IMR-90 (cell line): ENCODE data around the gene CA4. TPM values are rescaled to one million over a fixed set of nuclear protein-coding genes. Genes with fewer than 3 reads are reported as not detected.

ENCODE experiments used
- ATAC-seq: fragments of 200-7000 bp; cut with Tn5 transposase; 2 replicates; pipeline ENCODE4 v1.9.1; 2020; ENCODE audit warnings: low read depth, mild to moderate bottlenecking, moderate library complexity
- BruUV-seq: library from RNA; stranded (reverse); fragments of 400-500 nt; replicated peaks from 2 replicates; lab custom pipeline; 2021; lab: Mats Ljungman, UMichigan
- CTCF ChIA-PET: fragments of 300-600 bp; formaldehyde crosslinking; extraction: SDS; loops from one replicate; lab custom pipeline; 2021; ENCODE audit warnings: antibody characterized with exemption; lab: Yijun Ruan, JAX
- POLR2A ChIA-PET: fragments of 300-600 bp; sonication (Branson Sonifier 250); formaldehyde crosslinking; loops from one replicate; lab custom pipeline; 2022; ENCODE audit warnings: antibody characterized with exemption; ENCODE audit not compliant: unreplicated experiment; lab: Charles Lee
- DNase-seq: peaks from one replicate; pipeline ENCODE4 v3.0.0; 2013
- H2AFZ ChIP-seq: replicated peaks from 2 replicates; pipeline ENCODE3; 2013; ENCODE audit warnings: low read length, mild to moderate bottlenecking; ENCODE audit not compliant: poor library complexity
- H2AK5ac ChIP-seq: 2 replicates; pipeline ENCODE4 v1.6.1; 2013; ENCODE audit warnings: low read depth, low read length, inconsistent platforms
- H2AK9ac ChIP-seq: replicated peaks from 2 replicates; pipeline ENCODE3; 2013; ENCODE audit warnings: mild to moderate bottlenecking, low read depth, low read length, moderate library complexity; ENCODE audit not compliant: poor library complexity
- H2BK120ac ChIP-seq: 2 replicates; pipeline ENCODE4 v1.6.1; 2013; ENCODE audit warnings: low read depth, low read length, inconsistent platforms
- H2BK15ac ChIP-seq: 3 replicates; pipeline ENCODE4 v1.6.1; 2013; ENCODE audit warnings: low read depth, low read length, inconsistent platforms
- H2BK20ac ChIP-seq: 2 replicates; pipeline ENCODE4 v1.6.1; 2013; ENCODE audit warnings: low read depth, mild to moderate bottlenecking, inconsistent platforms, low read length, moderate library complexity
- H2BK5ac ChIP-seq: 2 replicates; pipeline ENCODE4 v1.6.1; 2013; ENCODE audit warnings: mild to moderate bottlenecking, low read depth, low read length, inconsistent platforms; ENCODE audit not compliant: poor library complexity, severe bottlenecking
- H3K14ac ChIP-seq: replicated peaks from 2 replicates; pipeline ENCODE4 v1.6.1; 2013; ENCODE audit warnings: low read depth, low read length, inconsistent platforms
- H3K18ac ChIP-seq: 2 replicates; pipeline ENCODE4 v1.6.1; 2013; ENCODE audit warnings: low read depth, low read length, control low read depth
- H3K23ac ChIP-seq: 2 replicates; pipeline ENCODE4 v1.6.1; 2013; ENCODE audit warnings: low read depth, low read length, inconsistent platforms
- H3K27ac ChIP-seq: 2 replicates; pipeline ENCODE4 v1.5.1; 2013; ENCODE audit warnings: mild to moderate bottlenecking, control low read depth, low read length; ENCODE audit not compliant: insufficient read depth
- H3K27me3 ChIP-seq: 2 replicates; pipeline ENCODE4 v1.6.1; 2013; ENCODE audit warnings: low read length; ENCODE audit not compliant: control insufficient read depth, insufficient read depth
- H3K36me3 ChIP-seq: 2 replicates; pipeline ENCODE4 v1.6.1; 2013; ENCODE audit warnings: low read length, mixed read lengths; ENCODE audit not compliant: control insufficient read depth, insufficient read depth
- H3K4ac ChIP-seq: 2 replicates; pipeline ENCODE4 v1.6.1; 2013; ENCODE audit warnings: low read depth, low read length, inconsistent platforms
- H3K4me1 ChIP-seq: 2 replicates; pipeline ENCODE4 v1.6.1; 2013; ENCODE audit warnings: low read length, mixed read lengths; ENCODE audit not compliant: control insufficient read depth, insufficient read depth
- H3K4me2 ChIP-seq: 2 replicates; pipeline ENCODE4 v1.6.1; 2013; ENCODE audit warnings: low read depth, mild to moderate bottlenecking, control low read depth, low read length, moderate library complexity
- H3K4me3 ChIP-seq: 2 replicates; pipeline ENCODE4 v1.5.1; 2013; ENCODE audit warnings: low read depth, mild to moderate bottlenecking, control low read depth, low read length, moderate library complexity; ENCODE audit not compliant: insufficient read depth
- H3K56ac ChIP-seq: 2 replicates; pipeline ENCODE4 v1.6.1; 2013; ENCODE audit warnings: low read length, inconsistent platforms; ENCODE audit not compliant: insufficient read depth; ENCODE audit errors: extremely low read depth
- H3K79me1 ChIP-seq, 2 experiments: 2 replicates each; pipeline ENCODE4 v1.6.1; 2013; ENCODE audit warnings: low read length in 2 of 2, inconsistent platforms in 1 of 2, low read depth in 1 of 2
- H3K9ac ChIP-seq: 2 replicates; pipeline ENCODE4 v1.6.1; 2013; ENCODE audit warnings: low read depth, low read length, control low read depth
- H3K9me1 ChIP-seq: 2 replicates; pipeline ENCODE4 v1.6.1; 2013; ENCODE audit warnings: low read length, inconsistent platforms; ENCODE audit not compliant: insufficient read depth
- H3K9me3 ChIP-seq: 2 replicates; pipeline ENCODE4 v1.6.1; 2013; ENCODE audit warnings: low read length; ENCODE audit not compliant: control insufficient read depth, insufficient read depth
- H4K20me1 ChIP-seq: 2 replicates; pipeline ENCODE4 v1.6.1; 2013; ENCODE audit warnings: low read length, inconsistent platforms; ENCODE audit not compliant: insufficient read depth
- H4K5ac ChIP-seq: 2 replicates; pipeline ENCODE4 v1.6.1; 2013; ENCODE audit warnings: mild to moderate bottlenecking, low read depth, low read length, control low read depth
- H4K8ac ChIP-seq, 2 experiments: 2 replicates each; pipeline ENCODE4 v1.6.1; 2013; ENCODE audit warnings: low read depth in 2 of 2, low read length in 2 of 2, control low read depth in 1 of 2, inconsistent platforms in 1 of 2
- H4K91ac ChIP-seq: 2 replicates; pipeline ENCODE4 v1.6.1; 2013; ENCODE audit warnings: low read depth, low read length, inconsistent platforms; ENCODE audit not compliant: insufficient read depth
- CTCF ChIP-seq: conservative IDR thresholded peaks from 2 replicates; pipeline ENCODE4 v1.5.1; 2012; ENCODE audit warnings: mild to moderate bottlenecking, low read depth, low read length, improper control_type of control experiment
- ELK1 ChIP-seq: fragments of 150-350 bp; IDR thresholded peaks from 2 replicates; pipeline ENCODE4 v1.6.1; 2016; ENCODE audit warnings: low read depth, mild to moderate bottlenecking, low read length, moderate library complexity, borderline replicate concordance
- MXI1 ChIP-seq: IDR thresholded peaks from 2 replicates; pipeline ENCODE4 v1.6.1; 2012; ENCODE audit warnings: low read depth, mild to moderate bottlenecking, low read length, moderate library complexity, borderline replicate concordance
- RCOR1 ChIP-seq: IDR thresholded peaks from 2 replicates; pipeline ENCODE4 v1.6.1; 2012; ENCODE audit warnings: mild to moderate bottlenecking, low read length, improper control_type of control experiment; ENCODE audit not compliant: insufficient replicate concordance
- SMC3 ChIP-seq: fragments of 150-350 bp; IDR thresholded peaks from 2 replicates; pipeline ENCODE4 v1.6.1; 2016; ENCODE audit warnings: low read depth, mild to moderate bottlenecking, antibody characterized with exemption, low read length, moderate library complexity
- WGBS, 2 experiments: methylation state at CpG; one replicate each; pipeline versions ENCODE4 v1.1.5 to v1.1.7; 2013; ENCODE audit warnings: missing lambda C conversion rate in 2 of 2; ENCODE audit not compliant: insufficient read length in 1 of 2; ENCODE audit errors: extremely low coverage in 2 of 2; 5-methylcytosine and 5-hydroxymethylcytosine counted together
- dilution Hi-C: fragments of 300-500 bp; cut with HindIII; formaldehyde crosslinking; loops from one replicate; pipeline ENCODE4 v1.14.3; 2018; ENCODE audit warnings: low sequenced_read_pairs; ENCODE audit not compliant: unreplicated experiment
- in situ Hi-C: fragments of 300-500 bp; cut with MboI; formaldehyde crosslinking; loops from 3 replicates; pipeline ENCODE4 v1.14.3; 2019; ENCODE audit warnings: low sequenced_read_pairs, inconsistent platforms, mixed read lengths
- intact Hi-C: fragments of 100-400 bp; cut with micrococcal nuclease; formaldehyde crosslinking; loops from 2 replicates; pipeline ENCODE4 v1.10.0; 2022
- polyA plus RNA-seq, 3 experiments: library from polyadenylated mRNA; depleted of rRNA; stranded (reverse); fragments of >200 nt; gene quantifications; 2 replicates each; pipeline ENCODE4 v1.2.3, GENCODE V29; 2012; ENCODE audit warnings: low replicate concordance in 1 of 3
- total RNA-seq: library from RNA; depleted of rRNA; stranded (reverse); fragments of >200 nt; gene quantifications from 2 replicates; pipeline ENCODE4 v1.2.3, GENCODE V29; 2012

The CA4 gene
- total and polyA plus RNA-seq, 2 of the 4 experiments (the other 2 are of a cell fraction) = not detected

GRCh38 chr17:60128171-60128859, 21.5 kb upstream of the CA4 start:
- Histone ChIP-seq H3K9me3 (no peaks in the 10 kb centered on the region), H2AK5ac (no peak overlapping the region), H4K20me1 (no peaks in the 10 kb centered on the region; the same call in 1 of the 2 replicates), H2BK120ac (no peak overlapping the region), H2BK5ac (no peak overlapping the region), H3K4ac (no peak overlapping the region), H3K4me2 (no peak overlapping the region), H2AFZ (no peak overlapping the region), H4K91ac (no peak overlapping the region), H3K23ac (no peak overlapping the region), H3K14ac (no peak overlapping the region), H3K56ac (no peak overlapping the region), H2BK20ac (no peak overlapping the region), H4K8ac (no peak overlapping the region), H3K9ac (no peak overlapping the region), H4K5ac (no peak overlapping the region), H3K79me1 (peaks cover 7 to 8% of the 10 kb centered on the region in 2 experiments; a peak in 2 of 4 replicates), H3K4me3 (no peak overlapping the region), H3K18ac (no peak overlapping the region), H3K27me3 (no peaks in the 10 kb centered on the region; the same call in 1 of the 2 replicates), H2BK15ac (no peak overlapping the region), H3K4me1 (no peaks in the 10 kb centered on the region), H3K9me1 (peaks cover 6% of the 10 kb centered on the region), H3K36me3 (peaks cover 4% of the 10 kb centered on the region; the same call in 1 of the 2 replicates), H2AK9ac (no peak overlapping the region), H3K27ac (no peak overlapping the region)
- 67% methylated on average over 2 of the region's 8 CpGs; no CpG with 5 or more reads in 1 of the 2 experiments for WGBS, 2 experiments
- no peak for ATAC-seq
- TF ChIP-seq SMC3 = no peak
- TF ChIP-seq ELK1 = no peak
- TF ChIP-seq MXI1 = no peak
- no peak for TF ChIP-seq CTCF
- TF ChIP-seq RCOR1 = no peak
- CTCF ChIA-PET = no interaction called here
- BruUV-seq = no TSS peak
- POLR2A ChIA-PET = no interaction called here
- dilution Hi-C loops (no loop called here), intact Hi-C loops (no loop called here), in situ Hi-C loops (loop anchor here (25.0 kb wide), 2 partner anchors 284 to 509 kb away; partner anchors contain the start of gene CHCT1)
- DNase-seq = no peak
